ENCODE data around the gene COLGALT1. TPM values are rescaled to one million over a fixed set of nuclear protein-coding genes. Genes with fewer than 3 reads are reported as not detected.

The COLGALT1 gene
- total and polyA plus RNA-seq, 2 of the 8 experiments (the other 6 are each of a cell fraction or from before 2014, with no cell fraction given): 44.7 to 58.1 TPM

DNA sequence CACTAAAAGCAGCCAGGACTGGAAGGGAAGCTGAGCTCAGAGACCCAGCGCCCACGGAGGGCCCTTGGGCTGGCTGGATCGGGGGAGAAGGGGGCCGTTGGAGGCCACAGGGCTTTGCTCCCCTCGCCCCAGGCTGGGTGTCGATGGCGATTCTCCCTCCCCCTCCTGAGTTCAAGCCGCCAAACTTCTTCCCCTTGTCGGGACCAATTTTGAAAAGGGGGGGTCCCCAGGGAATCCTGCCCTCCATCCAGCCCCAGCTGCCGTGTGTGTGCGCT lies 61.2 kb downstream of the COLGALT1 start:
- no peak overlapping the region for H2AFZ ChIP-seq (ENCODE audit: low read length)
- TF ChIP-seq GTF2F1 (IDR thresholded peaks at IDR 0.05; ENCODE audit: borderline replicate concordance, low read depth, low read length) (no peak), NRF1 (IDR thresholded peaks at IDR 0.05; ENCODE audit: low read depth, low read length) (no peak), SRF (IDR thresholded peaks at IDR 0.05; ENCODE audit: low read depth, low read length) (no peak), CBX8 (IDR thresholded peaks at IDR 0.05; ENCODE audit: borderline replicate concordance, low read depth, low read length) (no peak)
- TF ChIP-seq, protein P1, sequence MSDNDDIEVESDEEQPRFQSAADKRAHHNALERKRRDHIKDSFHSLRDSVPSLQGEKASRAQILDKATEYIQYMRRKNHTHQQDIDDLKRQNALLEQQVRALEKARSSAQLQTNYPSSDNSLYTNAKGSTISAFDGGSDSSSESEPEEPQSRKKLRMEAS (IDR thresholded peaks at IDR 0.05): no peak

More for the DNA sequence above, 61.2 kb downstream of the COLGALT1 start:
- DNase-seq (ENCODE audit: low read depth in 1 of 2, low spot score in 2 of 2) (no peak), FAIRE-seq (no peak)
- H3K14ac ChIP-seq (ENCODE audit: insufficient read length): no peak overlapping the region
- no peaks in the 10 kb centered on the region for H3K9me3 ChIP-seq (ENCODE audit: insufficient read depth in 2 of 2, low read depth in 1 of 2, low read length in 1 of 2)
- H3K27ac ChIP-seq (ENCODE audit: low read depth, low read length): no peak overlapping the region
- CTCF ChIA-PET (ENCODE audit: partially characterized antibody): interaction anchor here (0.9 to 2.3 kb wide), 3 partner anchors 9 to 150 kb away, joined by 3 to 7 read pairs (median 3); no protein-coding TSS in a partner anchor
- H4K91ac ChIP-seq (replicated peaks; ENCODE audit: insufficient read length, low read length): no peak overlapping the region
- H3K23ac ChIP-seq (ENCODE audit: insufficient read length): no peak overlapping the region
- H2BK12ac ChIP-seq (ENCODE audit: low read depth, low read length): no peak overlapping the region
- H2BK5ac ChIP-seq (ENCODE audit: low read depth, low read length): peak overlapping the region; percentile 52; the same call in 1 of the 2 replicates
- H2BK20ac ChIP-seq (ENCODE audit: low read length): no peak overlapping the region
- H3K56ac ChIP-seq (replicated peaks; ENCODE audit: insufficient read length, low read depth, low read length): no peak overlapping the region
- WGBS, 2 experiments (ENCODE audit: extremely low coverage in 1 of 2, insufficient coverage in 1 of 2, insufficient read length in 1 of 2, insufficient replicate concordance in 2 of 2, low coverage in 1 of 2, low lambda C conversion rate in 2 of 2, missing lambda C conversion rate in 1 of 2): 81% methylated on average over 8 of the region's 11 CpGs; no CpG with 5 or more reads in 1 of the 2 experiments
- H4K5ac ChIP-seq (ENCODE audit: insufficient read length, low read depth, low read length): no peak overlapping the region
- POLR2A ChIA-PET (ENCODE audit: partially characterized antibody): interaction anchor here (0.6 to 2.0 kb wide), 2 partner anchors 10 to 794 kb away, joined by 3 to 7 read pairs; no protein-coding TSS in a partner anchor
- H3K79me2 ChIP-seq (ENCODE audit: control insufficient read depth in 1 of 2, insufficient read depth in 2 of 2, low read length in 2 of 2): no peaks in the 10 kb centered on the region
- H3K27me3 ChIP-seq (replicated peaks in 1 of 4; ENCODE audit: control insufficient read depth in 3 of 4, extremely low read depth in 1 of 4, insufficient read depth in 3 of 4, low read length in 3 of 4): no peaks in the 10 kb centered on the region
- H3K36me3 ChIP-seq (ENCODE audit: control insufficient read depth in 2 of 4, insufficient read depth in 4 of 4, low read length in 3 of 4): peaks cover 0 to 6% (median 1%) of the 10 kb centered on the region in 4 experiments; a peak in 3 of 8 replicates
- no peak overlapping the region; the same call in 1 of the 2 replicates for H3K18ac ChIP-seq (ENCODE audit: extremely low read depth, low read length)
- no peaks in the 10 kb centered on the region for H3K4me1 ChIP-seq (replicated peaks in 1 of 4; ENCODE audit: control insufficient read depth in 3 of 4, insufficient read depth in 4 of 4, low read length in 3 of 4)
- H4K8ac ChIP-seq (ENCODE audit: extremely low read depth, insufficient read depth, low read length): no peak overlapping the region
- H3K79me1 ChIP-seq (ENCODE audit: low read depth, low read length): no peaks in the 10 kb centered on the region; the same call in 1 of the 2 replicates
- H2BK15ac ChIP-seq (ENCODE audit: low read length): no peak overlapping the region
- H4K20me1 ChIP-seq (replicated peaks in 1 of 2; ENCODE audit: control insufficient read depth in 1 of 2, insufficient read depth in 2 of 2, low read length in 2 of 2): peaks cover 3% of the 10 kb centered on the region in 2 experiments
- no peak overlapping the region for H2AK5ac ChIP-seq (ENCODE audit: low read depth, low read length)
- no peak overlapping the region for H3K4ac ChIP-seq (replicated peaks; ENCODE audit: insufficient read length, low read depth, low read length)
- no peak overlapping the region for H2BK120ac ChIP-seq (replicated peaks; ENCODE audit: low read depth, low read length)
- peak overlapping the region in 1 of 4 experiments; percentile 2; a peak in 1 of 8 replicates for H3K4me3 ChIP-seq (ENCODE audit: extremely low read depth in 1 of 4, insufficient read depth in 2 of 4, low read depth in 3 of 4, low read length in 4 of 4)
- no peak overlapping the region for H3K9ac ChIP-seq (replicated peaks in 1 of 4; ENCODE audit: extremely low read depth in 1 of 4, low read depth in 3 of 4, low read length in 3 of 4)
- H3K4me2 ChIP-seq (ENCODE audit: insufficient read depth in 1 of 2, low read depth in 2 of 2, low read length in 2 of 2): 0 out of 4 replicates have a peak overlapping the region, but pooled peaks of 1 of the 2 experiments have one; percentile 5
- H3K23me2 ChIP-seq (ENCODE audit: low read depth, low read length): no peaks in the 10 kb centered on the region
